Skeletal muscle satellite cell (primary cell): ENCODE results near the gene RACK1.

Experiments
- H3K27me3 ChIP-seq: 2 replicates; pipeline ENCODE4 v1.7.0; 2013; ENCODE audit warnings: low read length; ENCODE audit not compliant: control insufficient read depth, insufficient read depth
- H3K36me3 ChIP-seq: 2 replicates; pipeline ENCODE4 v1.7.0; 2013; ENCODE audit warnings: mild to moderate bottlenecking, control low read depth, low read length; ENCODE audit not compliant: insufficient read depth
- H3K4me1 ChIP-seq: 2 replicates; pipeline ENCODE4 v1.7.0; 2013; ENCODE audit warnings: low read length; ENCODE audit not compliant: control insufficient read depth, insufficient read depth
- H3K4me2 ChIP-seq: 2 replicates; pipeline ENCODE4 v1.7.0; 2013; ENCODE audit warnings: mild to moderate bottlenecking, low read length
- H3K4me3 ChIP-seq: 2 replicates; pipeline ENCODE4 v1.7.0; 2013; ENCODE audit warnings: low read length
- H3K9ac ChIP-seq: 2 replicates; pipeline ENCODE4 v1.7.0; 2013; ENCODE audit warnings: mild to moderate bottlenecking, low read depth, low read length, moderate library complexity
- H3K9me3 ChIP-seq: replicated peaks from 2 replicates; pipeline ENCODE4 v1.7.0; 2013; ENCODE audit warnings: mild to moderate bottlenecking, control low read depth, low read length

RACK1 gene

GRCh38 chr5:181224390-181225229, 19.1 kb downstream of the RACK1 start:
- H3K9ac ChIP-seq = peak overlapping the region; percentile 96
- H3K36me3 ChIP-seq = peaks cover 3% of the 10 kb centered on the region
- peak overlapping the region; percentile 90 for H3K4me2 ChIP-seq
- H3K27me3 ChIP-seq = no peaks in the 10 kb centered on the region
- H3K4me1 ChIP-seq = peaks cover 11% of the 10 kb centered on the region
- peak overlapping the region; percentile 87 for H3K4me3 ChIP-seq
- H3K9me3 ChIP-seq = no peaks in the 10 kb centered on the region

- no peaks in the 10 kb centered on the region for H3K27me3 ChIP-seq
- H3K4me1 ChIP-seq = peaks cover 11% of the 10 kb centered on the region
- peak overlapping the region; percentile 87 for H3K4me3 ChIP-seq
- H3K4me2 ChIP-seq = peak overlapping the region; percentile 90
- H3K36me3 ChIP-seq = peaks cover 3% of the 10 kb centered on the region
- H3K9ac ChIP-seq = peak overlapping the region; percentile 96
- no peaks in the 10 kb centered on the region for H3K9me3 ChIP-seq
Observed at GRCh38 chr5:181223729-181224389, 19.8 kb downstream of the RACK1 start.

GRCh38 chr5:181223058-181223728, 20.5 kb downstream of the RACK1 start, which contains the start of gene TRIM41:
TSS of gene TRIM41 (plus strand) at chr5:181223281. CDS start at chr5:181224000, 719 bp downstream.
- H3K36me3 ChIP-seq = peaks cover 3% of the 10 kb centered on the region
- H3K4me3 ChIP-seq = peak within 1 kb of the TSS; percentile 87
- H3K27me3 ChIP-seq = no peaks in the 10 kb centered on the region
- H3K4me1 ChIP-seq = peaks cover 11% of the 10 kb centered on the region
- H3K9ac ChIP-seq = peak within 1 kb of the TSS; percentile 96
- peak within 1 kb of the TSS; percentile 90 for H3K4me2 ChIP-seq
- no peaks in the 10 kb centered on the region for H3K9me3 ChIP-seq

- H3K4me2 ChIP-seq = peak overlapping the region; percentile 90
- peak overlapping the region; percentile 87 for H3K4me3 ChIP-seq
- H3K9ac ChIP-seq = peak overlapping the region; percentile 96
- no peaks in the 10 kb centered on the region for H3K9me3 ChIP-seq
- peaks cover 3% of the 10 kb centered on the region for H3K36me3 ChIP-seq
- H3K4me1 ChIP-seq = peaks cover 14% of the 10 kb centered on the region
- no peaks in the 10 kb centered on the region for H3K27me3 ChIP-seq
Observed at GRCh38 chr5:181222630-181223057, 21.1 kb downstream of the RACK1 start.

- Histone ChIP-seq H3K9ac (peak overlapping the region; percentile 96), H3K4me3 (peak overlapping the region; percentile 87), H3K4me2 (peak overlapping the region; percentile 90), H3K9me3 (no peaks in the 10 kb centered on the region), H3K27me3 (no peaks in the 10 kb centered on the region), H3K4me1 (peaks cover 16% of the 10 kb centered on the region), H3K36me3 (peaks cover 1% of the 10 kb centered on the region)
Observed at GRCh38 chr5:181221792-181222629, 21.7 kb downstream of the RACK1 start.

- Histone ChIP-seq H3K4me3 (no peak overlapping the region), H3K9me3 (no peaks in the 10 kb centered on the region), H3K27me3 (no peaks in the 10 kb centered on the region), H3K36me3 (no peaks in the 10 kb centered on the region), H3K9ac (no peak overlapping the region), H3K4me2 (peak overlapping the region; percentile 90), H3K4me1 (peaks cover 16% of the 10 kb centered on the region)
Observed at GRCh38 chr5:181221105-181221791, 22.5 kb downstream of the RACK1 start.

GRCh38 chr5:181220178-181220515, 23.6 kb downstream of the RACK1 start:
- no peak overlapping the region for H3K4me3 ChIP-seq
- no peaks in the 10 kb centered on the region for H3K9me3 ChIP-seq
- peaks cover 19% of the 10 kb centered on the region for H3K4me1 ChIP-seq
- no peak overlapping the region for H3K4me2 ChIP-seq
- no peaks in the 10 kb centered on the region for H3K36me3 ChIP-seq
- H3K9ac ChIP-seq = no peak overlapping the region
- no peaks in the 10 kb centered on the region for H3K27me3 ChIP-seq

GRCh38 chr5:181219262-181220177, 24.2 kb downstream of the RACK1 start:
- no peak overlapping the region for H3K4me3 ChIP-seq
- no peaks in the 10 kb centered on the region for H3K36me3 ChIP-seq
- no peaks in the 10 kb centered on the region for H3K9me3 ChIP-seq
- no peak overlapping the region for H3K9ac ChIP-seq
- H3K27me3 ChIP-seq = no peaks in the 10 kb centered on the region
- H3K4me2 ChIP-seq = no peak overlapping the region
- peaks cover 18% of the 10 kb centered on the region for H3K4me1 ChIP-seq

GRCh38 chr5:181218795-181219124, 24.9 kb downstream of the RACK1 start:
- peak overlapping the region; percentile 81 for H3K4me2 ChIP-seq
- peak overlapping the region; percentile 64 for H3K4me3 ChIP-seq
- H3K9ac ChIP-seq = no peak overlapping the region
- H3K4me1 ChIP-seq = peaks cover 11% of the 10 kb centered on the region
- no peaks in the 10 kb centered on the region for H3K36me3 ChIP-seq
- H3K9me3 ChIP-seq = no peaks in the 10 kb centered on the region
- H3K27me3 ChIP-seq = no peaks in the 10 kb centered on the region

- Histone ChIP-seq H3K4me3 (peak overlapping the region; percentile 65), H3K4me1 (peaks cover 11% of the 10 kb centered on the region), H3K36me3 (no peaks in the 10 kb centered on the region), H3K9me3 (no peaks in the 10 kb centered on the region), H3K27me3 (no peaks in the 10 kb centered on the region), H3K9ac (no peak overlapping the region), H3K4me2 (peak overlapping the region; percentile 81)
Observed at GRCh38 chr5:181217803-181218062, 26.0 kb downstream of the RACK1 start.
